Measurements from ENCODE around the gene PPP1R7. TPM values are rescaled to one million over a fixed set of nuclear protein-coding genes. Genes with fewer than 3 reads are reported as not detected.
A peak's percentile ranks its signal among the peaks of the same experiment; 100 is the strongest.

Gene PPP1R7
- total RNA-seq, 2 donors from 2014 or later: 81.6 to 98.9 TPM

- peak overlapping the region in 1 of 2 donors; percentile 36 for H3K27ac Mint-ChIP-seq
- ATAC-seq (no peak), DNase-seq (ENCODE audit: low spot score in 2 of 2) (no peak)
- no peaks in the 10 kb centered on the region for H3K36me3 Mint-ChIP-seq
- H3K9me3 Mint-ChIP-seq: no peaks in the 10 kb centered on the region
Measured at GRCh38 chr2:241204010-241204384, 53.7 kb downstream of the PPP1R7 start.

GRCh38 chr2:241204490-241204889 is 54.2 kb downstream of the PPP1R7 start:
- no peaks in the 10 kb centered on the region for H3K36me3 Mint-ChIP-seq
- peak overlapping the region in 1 of 2 donors; percentile 36 for H3K27ac Mint-ChIP-seq
- H3K9me3 Mint-ChIP-seq: no peaks in the 10 kb centered on the region
- no peak for DNase-seq (ENCODE audit: low spot score in 2 of 2)
- no peak for ATAC-seq

DNA sequence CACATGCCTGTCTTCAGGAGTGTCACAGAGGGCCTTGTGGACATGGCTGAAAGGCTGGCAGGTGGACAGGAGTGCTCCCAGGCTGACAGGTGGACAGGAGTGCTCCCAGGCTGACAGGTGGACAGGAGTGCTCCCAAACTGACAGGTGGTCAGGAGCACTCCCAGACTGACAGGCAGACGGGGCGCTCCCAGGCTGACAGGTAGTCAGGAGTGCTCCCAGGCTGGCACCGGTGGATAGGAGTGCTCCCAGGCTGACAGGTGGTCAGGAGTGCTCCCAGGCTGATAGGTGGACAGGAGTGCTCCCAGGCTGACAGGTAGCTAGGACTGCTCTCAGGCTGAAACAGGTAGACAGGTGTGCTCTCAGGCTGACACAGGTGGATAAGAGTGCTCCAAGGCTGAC is 54.8 kb downstream of the PPP1R7 start:
- ATAC-seq (no peak), DNase-seq (ENCODE audit: low spot score in 2 of 2) (no peak)
- Mint-ChIP-seq H3K27ac (peak overlapping the region in 1 of 2 donors; percentile 36), H3K36me3 (no peaks in the 10 kb centered on the region), H3K9me3 (no peaks in the 10 kb centered on the region)

DNA sequence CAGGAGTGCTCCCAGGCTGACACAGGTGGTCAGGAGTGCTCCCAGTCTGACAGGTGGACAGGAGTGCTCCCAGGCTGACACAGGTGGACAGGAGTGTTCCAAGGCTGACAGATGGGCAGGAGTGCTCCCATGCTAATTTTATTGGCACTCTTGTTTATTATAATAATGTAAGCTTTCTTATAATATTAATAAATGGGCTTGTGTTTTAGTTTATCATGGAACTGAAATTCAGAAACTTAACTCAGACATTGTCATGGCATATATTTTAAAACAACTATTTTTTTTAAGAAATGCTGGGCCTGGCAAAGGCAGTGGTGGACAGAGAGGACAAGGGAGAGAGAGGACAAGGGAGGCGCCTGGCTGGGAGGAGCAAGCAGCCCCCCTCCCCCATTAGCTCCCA is 56.9 kb downstream of the PPP1R7 start:
- ATAC-seq (no peak), DNase-seq (ENCODE audit: low spot score in 2 of 2) (no peak)
- H3K36me3 Mint-ChIP-seq: no peaks in the 10 kb centered on the region
- H3K9me3 Mint-ChIP-seq: no peaks in the 10 kb centered on the region
- H3K27ac Mint-ChIP-seq: no peak overlapping the region

DNA sequence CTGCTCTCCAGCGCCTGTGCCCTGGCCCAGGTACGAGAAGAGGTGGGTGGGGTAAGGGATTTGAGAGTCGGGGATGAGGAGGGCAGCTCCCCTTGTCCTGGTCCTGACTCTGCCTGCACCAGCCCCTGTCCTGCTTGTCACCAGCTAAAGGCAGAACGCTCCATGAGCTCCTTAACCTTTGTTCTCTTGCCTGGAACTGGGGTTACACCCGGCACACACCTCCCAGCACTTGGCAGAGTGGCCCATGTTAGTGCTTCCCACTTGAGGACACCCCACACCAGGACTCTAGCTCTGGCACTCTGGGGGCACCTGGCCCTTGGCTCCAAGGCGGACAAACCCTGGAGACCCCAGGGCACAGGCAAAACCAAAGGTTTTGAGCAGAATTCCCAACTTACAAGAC is 57.4 kb downstream of the PPP1R7 start:
- Mint-ChIP-seq H3K9me3 (no peaks in the 10 kb centered on the region), H3K27ac (no peak overlapping the region), H3K36me3 (no peaks in the 10 kb centered on the region)
- ATAC-seq (no peak), DNase-seq (ENCODE audit: low spot score in 2 of 2) (no peak)

DNA sequence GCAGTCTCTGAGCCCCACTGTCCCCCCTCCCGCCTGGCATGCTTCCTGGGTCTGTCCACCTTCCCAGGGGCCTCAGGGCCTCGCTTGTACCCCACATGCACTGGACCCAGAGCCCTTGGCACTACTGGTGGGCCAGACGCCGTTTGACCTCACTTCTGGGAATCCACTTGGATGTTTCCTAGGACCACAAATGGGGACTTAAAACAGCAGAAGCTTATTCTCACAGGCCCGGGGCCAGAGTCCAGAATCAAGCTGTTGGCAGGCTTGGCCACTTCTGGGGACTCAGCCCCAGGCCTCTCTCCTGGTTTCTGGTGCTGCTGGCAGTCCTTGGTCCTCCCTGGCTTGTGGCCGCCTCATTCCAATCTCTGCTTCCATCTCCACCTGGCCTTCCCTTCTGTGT is 57.8 kb downstream of the PPP1R7 start:
- DNase-seq (ENCODE audit: low spot score in 2 of 2) (no peak), ATAC-seq (no peak)
- H3K36me3 Mint-ChIP-seq: no peaks in the 10 kb centered on the region
- H3K9me3 Mint-ChIP-seq: no peaks in the 10 kb centered on the region
- H3K27ac Mint-ChIP-seq: peak overlapping the region in 1 of 2 donors; percentile 7

DNA sequence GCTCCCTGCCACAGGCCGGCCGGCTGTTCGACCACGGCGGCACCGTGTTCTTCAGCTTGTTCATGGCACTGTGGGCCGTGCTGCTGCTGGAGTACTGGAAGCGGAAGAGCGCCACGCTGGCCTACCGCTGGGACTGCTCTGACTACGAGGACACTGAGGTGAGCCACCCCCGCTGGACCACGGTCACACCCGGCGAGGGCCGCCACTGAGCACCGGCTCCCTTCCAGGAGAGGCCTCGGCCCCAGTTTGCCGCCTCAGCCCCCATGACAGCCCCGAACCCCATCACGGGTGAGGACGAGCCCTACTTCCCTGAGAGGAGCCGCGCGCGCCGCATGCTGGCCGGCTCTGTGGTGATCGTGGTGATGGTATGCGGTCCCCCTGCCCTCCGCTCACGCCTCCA is 59.0 kb downstream of the PPP1R7 start:
- Mint-ChIP-seq H3K36me3 (no peaks in the 10 kb centered on the region), H3K27ac (no peak overlapping the region), H3K9me3 (no peaks in the 10 kb centered on the region)
- DNase-seq (ENCODE audit: low spot score in 2 of 2): no peak
- no peak for ATAC-seq

DNA sequence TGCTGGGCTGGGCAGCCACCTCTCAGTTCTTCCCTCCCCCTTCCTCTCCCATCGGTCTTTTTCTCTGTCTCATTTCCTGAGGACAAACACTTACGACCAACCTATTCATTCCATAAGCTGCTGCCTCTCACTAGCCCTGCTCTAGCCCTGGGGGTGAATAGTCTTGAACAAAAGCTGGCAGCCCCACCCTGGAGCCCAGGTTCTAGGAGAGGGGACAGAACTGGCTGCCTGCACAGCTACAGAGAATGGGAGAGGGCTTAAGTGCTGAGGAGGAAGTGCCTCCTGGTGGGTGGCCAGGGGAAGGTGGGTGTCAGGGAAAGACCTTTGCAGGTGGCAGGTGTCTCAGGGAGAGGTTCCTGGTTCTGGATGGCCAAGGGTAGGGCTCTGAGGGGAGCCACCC is 61.0 kb downstream of the PPP1R7 start:
- ATAC-seq: no peak
- H3K9me3 Mint-ChIP-seq: no peaks in the 10 kb centered on the region
- H3K27ac Mint-ChIP-seq: peak overlapping the region; percentile 51 to 84
- H3K36me3 Mint-ChIP-seq: no peaks in the 10 kb centered on the region
- no peak for DNase-seq (ENCODE audit: low spot score in 2 of 2)

DNA sequence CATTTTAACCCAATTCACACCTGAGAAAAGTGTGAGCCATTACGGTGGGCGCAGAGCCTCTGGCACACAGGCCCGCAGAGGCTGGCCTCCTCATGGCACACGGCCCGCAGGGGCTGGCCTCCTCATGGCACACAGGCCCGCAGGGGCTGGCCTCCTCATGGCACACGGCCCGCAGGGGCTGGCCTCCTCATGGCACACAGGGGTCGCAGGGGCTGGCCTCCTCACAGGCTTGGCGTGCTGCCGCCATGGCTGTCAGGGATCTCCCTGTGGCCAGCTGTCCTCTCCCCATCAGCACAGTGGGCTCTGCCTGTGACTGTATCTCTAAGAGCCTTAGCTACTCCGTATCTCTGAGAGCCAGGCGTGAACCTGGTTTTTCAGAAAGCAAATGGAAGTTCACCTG is 62.8 kb downstream of the PPP1R7 start:
- Mint-ChIP-seq H3K27ac (no peak overlapping the region), H3K36me3 (no peaks in the 10 kb centered on the region), H3K9me3 (no peaks in the 10 kb centered on the region)
- ATAC-seq (no peak), DNase-seq (ENCODE audit: low spot score in 2 of 2) (no peak)

- Mint-ChIP-seq H3K36me3 (no peaks in the 10 kb centered on the region), H3K9me3 (no peaks in the 10 kb centered on the region), H3K27ac (no peak overlapping the region)
- ATAC-seq (no peak), DNase-seq (ENCODE audit: low spot score in 2 of 2) (no peak)
Measured at GRCh38 chr2:241213567-241213966, 63.3 kb downstream of the PPP1R7 start.

GRCh38 chr2:241214209-241214608 is 63.9 kb downstream of the PPP1R7 start:
- Mint-ChIP-seq H3K27ac (no peak overlapping the region), H3K36me3 (no peaks in the 10 kb centered on the region), H3K9me3 (no peaks in the 10 kb centered on the region)
- no peak for ATAC-seq
- no peak for DNase-seq (ENCODE audit: low spot score in 2 of 2)

- Mint-ChIP-seq H3K9me3 (no peaks in the 10 kb centered on the region), H3K27ac (no peak overlapping the region), H3K36me3 (no peaks in the 10 kb centered on the region)
- DNase-seq (ENCODE audit: low spot score in 2 of 2) (no peak), ATAC-seq (no peak)
Measured at GRCh38 chr2:241214766-241215165, 64.5 kb downstream of the PPP1R7 start.

- H3K9me3 Mint-ChIP-seq: no peaks in the 10 kb centered on the region
- no peak overlapping the region for H3K27ac Mint-ChIP-seq
- ATAC-seq: no peak
- DNase-seq (ENCODE audit: low spot score in 2 of 2): no peak
- no peaks in the 10 kb centered on the region for H3K36me3 Mint-ChIP-seq
Measured at GRCh38 chr2:241215421-241215820, 65.2 kb downstream of the PPP1R7 start.

DNA sequence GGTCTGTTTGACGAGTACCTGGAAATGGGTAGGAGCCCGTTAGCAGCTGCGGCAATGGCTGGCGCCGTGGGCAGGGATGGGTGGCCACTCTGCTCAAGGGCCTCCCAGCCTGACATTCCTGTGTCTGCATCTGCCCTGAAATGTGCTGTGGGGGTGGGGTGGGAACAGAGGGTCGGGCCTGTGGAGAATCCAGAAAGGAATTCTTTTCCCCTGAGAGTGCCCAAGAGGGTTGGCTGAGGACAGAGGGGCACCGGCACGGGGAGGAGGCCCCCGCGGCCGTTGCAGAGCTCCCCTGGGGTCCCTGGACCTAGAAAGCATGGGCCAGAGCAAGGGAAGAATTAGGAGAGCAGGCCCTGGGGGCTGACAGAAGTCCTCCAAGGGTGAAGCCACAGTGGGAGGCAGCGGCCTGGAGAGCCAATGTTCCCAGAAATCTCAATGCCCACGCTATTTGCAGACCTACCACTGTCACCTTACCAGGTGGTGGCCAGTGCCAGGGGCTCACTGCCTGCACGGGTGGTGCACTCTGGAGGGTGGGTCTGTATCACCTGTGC is 66.0 kb downstream of the PPP1R7 start:
- DNase-seq (ENCODE audit: low spot score in 2 of 2): no peak
- peak in 1 of 2 donors; percentile 10 for ATAC-seq
- no peak overlapping the region for H3K27ac Mint-ChIP-seq
- H3K9me3 Mint-ChIP-seq: no peaks in the 10 kb centered on the region
- H3K36me3 Mint-ChIP-seq: no peaks in the 10 kb centered on the region

GRCh38 chr2:241217320-241218031 is 67.2 kb downstream of the PPP1R7 start:
- DNase-seq (ENCODE audit: low spot score in 2 of 2): peak in 1 of 2 donors; percentile 43
- ATAC-seq: peak; percentile 51
- no peaks in the 10 kb centered on the region for H3K36me3 Mint-ChIP-seq
- H3K9me3 Mint-ChIP-seq: no peaks in the 10 kb centered on the region
- no peak overlapping the region for H3K27ac Mint-ChIP-seq

DNA sequence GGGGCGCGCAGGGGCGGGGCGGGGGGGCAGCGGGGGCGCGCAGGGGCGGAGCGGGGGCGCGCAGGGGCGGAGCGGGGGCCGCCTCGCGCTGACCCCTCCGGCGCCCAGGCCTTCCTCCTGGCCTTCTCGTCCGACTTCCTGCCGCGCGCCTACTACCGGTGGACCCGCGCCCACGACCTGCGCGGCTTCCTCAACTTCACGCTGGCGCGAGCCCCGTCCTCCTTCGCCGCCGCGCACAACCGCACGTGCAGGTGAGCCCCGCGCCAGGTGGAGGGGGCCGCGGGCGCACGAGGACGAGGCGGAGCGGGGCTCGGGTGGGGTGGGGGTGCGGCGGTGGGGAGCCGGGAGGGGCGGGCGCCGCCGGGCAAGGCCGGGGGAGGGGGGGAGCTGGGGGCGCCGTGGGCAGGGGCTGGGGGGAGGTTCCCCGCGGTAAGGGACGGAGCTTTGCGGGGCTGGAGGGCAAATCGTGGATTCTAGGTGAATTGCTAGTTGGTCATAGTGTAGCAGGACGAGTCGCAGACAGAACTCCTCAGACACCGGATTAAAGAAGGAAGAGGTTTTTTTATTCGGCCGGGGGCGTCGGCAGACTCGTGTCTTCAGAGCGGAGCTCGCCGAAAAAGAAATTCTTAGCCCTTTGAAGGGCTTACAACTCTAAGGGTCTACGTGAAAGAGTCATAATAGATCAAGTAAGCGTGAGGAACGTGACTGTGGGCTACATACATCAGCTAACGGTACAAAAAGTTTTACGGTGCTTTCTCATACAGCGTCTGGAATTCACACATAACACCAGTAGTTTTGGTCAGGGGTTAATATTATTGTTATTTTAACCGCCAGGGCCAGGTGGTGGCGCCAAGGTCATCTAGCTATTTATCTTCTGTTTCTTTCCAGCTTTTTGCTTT is 68.1 kb downstream of the PPP1R7 start:
- DNase-seq (ENCODE audit: low spot score in 2 of 2): peak in 1 of 2 donors; percentile 51
- peak; percentile 53 to 71 for ATAC-seq
- no peaks in the 10 kb centered on the region for H3K36me3 Mint-ChIP-seq
- no peaks in the 10 kb centered on the region for H3K9me3 Mint-ChIP-seq
- H3K27ac Mint-ChIP-seq: peak overlapping the region in 1 of 2 donors; percentile 74

DNA sequence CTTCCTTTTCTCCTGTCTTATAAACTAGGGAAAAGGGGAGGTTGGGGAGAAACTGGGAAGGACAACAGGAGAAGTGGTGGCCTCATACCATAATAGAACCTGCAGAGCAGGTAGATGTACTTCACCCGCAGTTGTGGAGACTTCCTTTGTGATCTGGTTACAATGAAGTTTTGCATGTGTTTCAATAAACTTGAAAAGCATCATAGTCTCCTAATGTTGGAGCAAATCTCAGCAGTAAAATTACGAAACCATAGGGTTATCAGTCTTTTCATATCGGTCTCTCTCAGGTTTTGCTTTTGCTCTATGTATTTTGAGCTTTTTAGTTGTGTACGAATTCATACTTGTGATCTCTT is 68.7 kb downstream of the PPP1R7 start:
- H3K27ac Mint-ChIP-seq: no peak overlapping the region
- DNase-seq (ENCODE audit: low spot score in 2 of 2) (no peak), ATAC-seq (no peak)
- H3K36me3 Mint-ChIP-seq: no peaks in the 10 kb centered on the region
- H3K9me3 Mint-ChIP-seq: no peaks in the 10 kb centered on the region
